OCI-LY3 (cell line): ENCODE measurements around the gene TAF11L10.

Source experiments
- CTCF ChIP-seq: fragments of 200-600, 300-600 bp; sonication (generic); IDR thresholded peaks from 2 replicates; pipeline ENCODE4 v1.5.1; 2014; ENCODE audit warnings: antibody characterized with exemption, low read length, low read depth
- EZH2phosphoT487 ChIP-seq: fragments of 200-600 bp; shearing (Covaris generic); IDR thresholded peaks from 2 replicates; pipeline ENCODE4 v1.6.1; 2018; ENCODE audit warnings: antibody characterized with exemption, mixed run types, low read depth

DNA sequence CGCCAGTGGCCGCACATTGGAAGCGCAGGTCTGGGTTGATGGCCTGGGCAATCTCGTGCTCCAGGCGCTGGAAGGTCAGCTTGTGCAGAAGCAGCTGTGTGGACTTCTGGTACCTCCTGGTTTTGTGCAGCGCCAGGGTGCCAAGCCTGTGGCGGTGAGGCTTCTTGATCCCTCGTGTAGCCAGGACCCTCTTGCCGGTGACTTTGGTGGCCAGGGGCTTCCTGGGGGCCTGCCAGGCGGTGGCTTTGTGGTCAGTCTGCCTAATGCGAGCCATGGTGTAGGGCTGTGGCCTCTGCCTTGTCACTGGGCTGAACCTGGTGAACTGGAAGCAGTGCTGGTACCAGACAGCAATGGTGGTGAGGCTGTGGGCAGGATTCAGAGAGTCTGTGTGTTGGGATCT is 28.1 kb upstream of the TAF11L10 start:
- TF ChIP-seq CTCF: no peak
- no peak for TF ChIP-seq EZH2phosphoT487
